GM18505 (cell line): ENCODE data around the gene TP73.

Experiments
- ATAC-seq: cut with Tn5 transposase; IDR thresholded peaks from one replicate; pipeline ENCODE4 v1.9.1; 2021; ENCODE audit not compliant: unreplicated experiment
- POLR2A ChIP-seq: IDR thresholded peaks from 4 replicates; pipeline ENCODE4 v1.6.1; 2011; ENCODE audit warnings: borderline replicate concordance; ENCODE audit not compliant: insufficient read depth, insufficient read length; ENCODE audit errors: extremely low read depth

Gene TP73

DNA sequence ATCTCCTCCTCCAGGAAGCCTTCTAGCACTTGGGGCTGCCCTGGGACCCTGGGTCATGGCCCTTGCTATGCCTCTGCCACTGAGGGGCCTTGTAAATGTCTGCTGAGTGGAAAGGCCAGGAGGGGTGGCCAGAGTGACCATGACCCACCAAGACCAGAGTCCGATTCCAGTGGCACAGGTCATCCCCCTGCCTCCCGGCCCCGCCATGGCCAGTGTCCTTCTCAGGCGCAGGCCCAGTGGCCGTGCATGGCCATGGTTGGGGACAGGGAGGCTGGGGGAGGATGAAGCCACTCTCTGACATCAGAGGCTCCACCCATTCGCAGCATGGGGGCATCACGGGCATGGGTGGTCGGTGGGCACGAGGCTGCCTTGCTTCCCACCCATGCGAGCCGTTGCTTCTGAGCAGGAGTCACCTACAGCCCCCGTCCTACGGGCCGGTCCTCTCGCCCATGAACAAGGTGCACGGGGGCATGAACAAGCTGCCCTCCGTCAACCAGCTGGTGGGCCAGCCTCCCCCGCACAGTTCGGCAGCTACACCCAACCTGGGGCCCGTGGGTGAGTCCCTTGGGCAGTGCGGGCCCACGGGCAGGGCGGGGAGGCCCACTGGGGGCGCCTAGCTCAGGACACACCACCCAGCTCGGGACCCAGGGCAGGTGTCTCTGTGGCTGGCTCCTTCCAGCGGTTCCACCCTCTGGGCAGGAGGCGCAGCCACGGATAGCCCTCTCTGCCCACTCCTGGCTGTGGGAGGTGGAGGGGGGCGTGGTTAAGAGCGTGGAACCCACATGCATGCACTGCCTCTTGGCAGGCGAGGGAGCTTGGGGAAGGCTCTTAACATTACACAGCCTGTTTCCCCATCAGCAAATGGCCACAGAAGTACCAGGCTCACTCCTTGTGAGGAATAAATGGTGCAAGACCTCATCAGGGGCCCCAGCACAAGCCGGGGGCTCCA lies 77.6 kb downstream of the TP73 start:
- TF ChIP-seq POLR2A = no peak
- ATAC-seq = no peak

DNA sequence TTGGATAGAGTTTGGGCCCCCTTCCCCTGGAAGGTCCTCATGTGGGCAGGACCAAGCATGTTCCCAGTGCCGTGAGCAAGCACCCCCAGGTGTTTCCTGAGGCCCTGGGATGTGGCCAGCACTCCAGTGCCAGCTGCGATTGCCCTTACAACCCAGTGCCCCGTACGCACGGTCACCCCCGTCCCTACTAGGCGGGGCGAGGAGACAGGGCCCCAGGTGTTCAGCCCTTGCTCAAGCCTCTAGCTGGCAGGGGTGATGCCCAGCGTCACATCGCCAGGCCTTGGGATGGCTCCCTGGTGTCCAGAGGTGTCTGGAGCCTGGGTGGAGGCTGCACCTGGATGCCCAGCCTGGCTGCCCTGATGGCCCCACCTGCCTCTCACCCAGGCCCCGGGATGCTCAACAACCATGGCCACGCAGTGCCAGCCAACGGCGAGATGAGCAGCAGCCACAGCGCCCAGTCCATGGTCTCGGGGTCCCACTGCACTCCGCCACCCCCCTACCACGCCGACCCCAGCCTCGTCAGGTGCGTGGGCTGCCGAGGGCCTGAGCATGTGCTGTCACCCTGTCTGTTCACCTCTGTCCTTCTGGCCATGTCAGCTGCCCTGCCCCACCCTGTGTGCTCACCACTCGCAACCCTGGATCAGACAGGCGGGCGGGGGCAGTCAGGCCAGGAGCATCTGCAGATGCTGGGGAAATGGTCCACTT lies 78.4 kb downstream of the TP73 start:
- no peak for ATAC-seq
- TF ChIP-seq POLR2A = no peak

DNA sequence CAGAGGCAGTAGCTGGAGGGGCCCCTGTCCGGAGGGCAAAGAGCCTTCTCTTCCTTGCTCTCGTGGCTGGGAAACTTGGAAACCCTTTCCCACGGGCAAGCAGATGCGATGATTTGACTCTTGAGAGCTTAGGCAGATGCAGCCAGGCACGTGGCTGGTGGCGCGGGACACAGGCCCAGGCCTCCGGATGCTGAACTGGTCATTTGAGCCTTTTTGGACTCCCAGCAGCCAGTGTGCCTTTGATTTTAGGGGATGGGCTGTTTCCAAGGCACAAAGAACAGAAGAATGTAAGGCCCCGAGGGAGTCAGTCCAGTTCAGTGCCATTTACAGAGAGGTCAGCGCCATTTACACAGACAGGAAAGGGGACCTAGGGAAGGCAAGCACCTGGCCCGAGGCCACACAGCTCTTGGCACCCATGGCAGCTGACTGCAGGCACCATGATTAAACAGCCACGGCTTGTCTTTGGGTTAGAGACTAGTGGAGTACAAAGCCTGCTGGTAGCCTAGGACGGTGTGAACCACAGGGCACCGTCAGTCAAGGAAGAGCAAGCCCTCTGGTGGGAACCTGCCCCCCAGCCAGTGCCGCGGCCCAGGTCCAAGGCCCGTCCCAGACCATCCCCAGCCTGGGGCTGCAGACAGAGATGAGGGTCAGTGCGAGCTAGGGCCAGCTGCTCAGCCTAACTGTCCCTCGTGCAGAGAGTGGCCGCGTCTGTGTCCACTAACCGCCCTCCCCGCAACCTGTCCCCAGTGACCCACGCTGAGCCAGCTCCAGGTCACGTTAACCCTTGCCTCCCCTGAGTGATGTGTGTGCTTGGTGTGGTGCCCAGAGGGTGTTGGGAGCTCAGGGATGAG lies 79.5 kb downstream of the TP73 start:
- no peak for TF ChIP-seq POLR2A
- ATAC-seq = no peak

GRCh38 chr1:3732434-3733093 lies 80.2 kb downstream of the TP73 start:
- no peak for TF ChIP-seq POLR2A
- ATAC-seq = no peak

GRCh38 chr1:3733094-3733882 lies 81.0 kb downstream of the TP73 start:
- no peak for ATAC-seq
- TF ChIP-seq POLR2A = no peak

GRCh38 chr1:3733883-3734589 lies 81.7 kb downstream of the TP73 start:
- no peak for ATAC-seq
- TF ChIP-seq POLR2A = no peak

DNA sequence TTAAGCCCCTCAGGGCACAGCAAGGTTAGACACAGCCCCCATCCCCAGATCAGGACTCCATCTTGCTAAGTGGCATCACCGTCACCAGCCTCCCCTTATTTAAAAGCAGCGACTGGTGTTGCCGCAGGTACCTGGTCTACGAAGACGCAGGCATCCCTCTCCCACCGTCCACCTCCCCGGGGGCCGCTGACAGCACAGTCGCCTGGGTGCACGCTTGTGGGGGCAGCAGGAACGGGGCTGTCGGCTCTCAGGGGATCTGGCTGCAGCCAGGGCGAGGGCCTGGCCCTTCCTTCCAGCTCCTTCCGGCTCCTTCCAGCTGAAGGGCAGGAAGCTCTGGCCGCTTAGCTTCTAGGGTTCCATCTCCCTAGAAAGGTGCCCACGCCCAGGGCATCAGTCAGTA lies 82.3 kb downstream of the TP73 start:
- no peak for TF ChIP-seq POLR2A
- no peak for ATAC-seq

- no peak for TF ChIP-seq POLR2A
- no peak for ATAC-seq
Observed at GRCh38 chr1:3735027-3735681, 82.8 kb downstream of the TP73 start.

DNA sequence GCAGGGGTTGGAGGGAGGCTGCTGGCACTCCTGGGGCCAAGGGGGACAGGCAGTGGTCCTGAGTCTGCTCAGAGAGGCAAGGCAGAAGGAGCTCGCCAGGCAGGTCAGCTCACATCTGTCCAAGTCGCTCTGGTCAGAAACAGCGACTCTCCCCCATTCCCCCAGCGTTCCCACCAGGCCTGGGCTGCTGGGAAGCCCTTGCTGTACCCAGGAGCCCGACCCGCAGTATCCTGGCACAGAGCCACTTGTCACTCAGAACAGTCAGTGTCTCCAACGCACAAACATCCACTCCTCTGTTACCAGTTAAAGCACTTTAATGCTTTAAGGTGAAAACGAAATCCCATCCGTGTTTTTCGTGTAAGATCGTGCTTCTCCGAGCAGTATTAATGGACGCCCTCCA lies 83.4 kb downstream of the TP73 start:
- TF ChIP-seq POLR2A = no peak
- no peak for ATAC-seq

- TF ChIP-seq POLR2A = no peak
- ATAC-seq = no peak
Observed at GRCh38 chr1:3736131-3736561, 83.8 kb downstream of the TP73 start.

DNA sequence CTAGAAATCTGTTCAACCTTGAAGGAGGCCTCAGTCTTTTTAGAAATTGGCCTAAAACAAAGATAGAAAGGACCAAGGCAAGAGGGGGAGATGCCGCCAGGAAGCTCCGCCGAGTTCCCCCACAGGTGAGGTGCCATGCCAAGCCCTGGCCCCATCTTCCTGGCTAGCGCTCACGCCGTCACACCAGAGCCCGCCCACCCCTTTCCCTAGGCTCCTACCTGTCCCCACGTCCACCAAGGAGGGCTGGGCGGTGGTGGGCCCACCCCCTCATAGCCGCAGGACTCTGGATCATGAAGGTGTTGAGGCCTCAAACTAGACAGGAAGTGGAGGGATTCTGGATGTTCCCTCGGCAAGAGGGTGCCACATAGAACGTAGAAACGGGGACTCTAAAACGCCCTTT lies 84.4 kb downstream of the TP73 start:
- no peak for TF ChIP-seq POLR2A
- ATAC-seq = no peak

GRCh38 chr1:3738943-3739342 lies 86.6 kb downstream of the TP73 start:
- no peak for ATAC-seq
- no peak for TF ChIP-seq POLR2A

- ATAC-seq = no peak
- no peak for TF ChIP-seq POLR2A
Observed at GRCh38 chr1:3740042-3740441, 87.7 kb downstream of the TP73 start.
